Brain microvascular endothelial cell (primary cell): ENCODE measurements around the gene PTGDS.

ENCODE experiments used
- DNase-seq: peaks from one replicate; pipeline ENCODE4 v3.0.0-alpha.2; 2020
- H3K27ac ChIP-seq: fragments of 250-450 bp; sonication (Bioruptor Pico); 2 replicates; pipeline ENCODE4 v1.5.1; 2020; ENCODE audit warnings: mild to moderate bottlenecking, moderate library complexity
- H3K27me3 ChIP-seq: fragments of 250-450 bp; sonication (Bioruptor Pico); replicated peaks from 2 replicates; pipeline ENCODE4 v1.5.1; 2020; ENCODE audit warnings: mild to moderate bottlenecking
- H3K36me3 ChIP-seq: fragments of 250-450 bp; sonication (Bioruptor Pico); replicated peaks from 2 replicates; pipeline ENCODE4 v1.5.1; 2020; ENCODE audit warnings: mild to moderate bottlenecking
- H3K4me3 ChIP-seq: 2 replicates; pipeline ENCODE4 v1.5.1; 2011; ENCODE audit warnings: low read depth, mild to moderate bottlenecking, control low read depth, low read length, moderate library complexity
- CTCF ChIP-seq: IDR thresholded peaks from 2 replicates; pipeline ENCODE4 v1.5.1; 2011; ENCODE audit warnings: low read depth, mild to moderate bottlenecking, moderate library complexity, low read length, control low read depth, inconsistent platforms; ENCODE audit errors: missing control alignments
- in situ Hi-C: cut with HindIII; loops from 2 replicates; pipeline ENCODE4 v1.10.0; 2017; ENCODE audit warnings: low sequenced_read_pairs, low pct_ligation_motif_present

Gene PTGDS

GRCh38 chr9:136935651-136936050 is 41.7 kb upstream of the PTGDS start:
- no peaks in the 10 kb centered on the region for H3K27me3 ChIP-seq
- in situ Hi-C loops: loop anchor here (25.0 kb wide), 1 partner anchor 102 kb away; the partner anchor contains the start of genes ABCA2, FUT7 and NPDC1
- no peak for TF ChIP-seq CTCF
- H3K36me3 ChIP-seq: peaks cover 18% of the 10 kb centered on the region
- H3K27ac ChIP-seq: no peak overlapping the region
- no peak overlapping the region for H3K4me3 ChIP-seq
- no peak for DNase-seq

GRCh38 chr9:136936645-136937170 is 40.6 kb upstream of the PTGDS start:
- no peak for DNase-seq
- TF ChIP-seq CTCF: no peak
- H3K4me3 ChIP-seq: no peak overlapping the region
- in situ Hi-C loops: loop anchor here (25.0 kb wide), 1 partner anchor 101 kb away; the partner anchor contains the start of genes ABCA2, FUT7 and NPDC1
- H3K36me3 ChIP-seq: peaks cover 29% of the 10 kb centered on the region
- H3K27ac ChIP-seq: no peak overlapping the region
- no peaks in the 10 kb centered on the region for H3K27me3 ChIP-seq

GRCh38 chr9:136937186-136938001 is 39.9 kb upstream of the PTGDS start:
- in situ Hi-C loops: loop anchor here (25.0 kb wide), 1 partner anchor 100 kb away; the partner anchor contains the start of genes ABCA2, FUT7 and NPDC1
- Histone ChIP-seq H3K4me3 (no peak overlapping the region), H3K36me3 (peaks cover 36% of the 10 kb centered on the region), H3K27me3 (no peaks in the 10 kb centered on the region), H3K27ac (no peak overlapping the region)
- TF ChIP-seq CTCF: no peak
- no peak for DNase-seq

GRCh38 chr9:136939431-136939995 is 37.8 kb upstream of the PTGDS start:
- peaks cover 45% of the 10 kb centered on the region for H3K36me3 ChIP-seq

DNA sequence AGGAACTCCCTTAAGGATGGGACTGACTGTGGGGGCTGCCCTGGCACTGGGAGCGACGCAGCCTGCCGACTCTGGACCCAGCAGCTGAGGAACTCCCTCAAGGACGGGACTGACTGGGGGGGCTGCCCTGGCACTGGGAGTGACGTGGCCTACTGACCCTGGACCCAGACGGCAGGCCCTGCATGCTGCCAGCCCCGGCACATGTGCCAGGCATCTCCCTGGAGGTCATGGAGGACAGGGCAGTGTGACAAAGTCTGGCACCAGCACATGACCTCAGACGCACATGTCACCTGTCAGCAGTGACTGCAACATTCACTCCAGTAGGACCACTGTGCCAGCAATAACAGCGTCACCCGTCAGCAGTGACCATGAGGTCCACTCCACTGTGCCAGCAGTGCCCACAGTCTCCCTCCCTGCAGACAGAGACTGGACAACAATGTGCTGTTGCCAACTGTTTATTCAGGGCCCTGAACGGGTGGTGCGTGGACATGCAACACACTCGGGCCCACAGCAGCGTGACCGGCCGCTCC is 37.2 kb upstream of the PTGDS start:
- Histone ChIP-seq H3K27ac (no peak overlapping the region), H3K36me3 (peaks cover 45% of the 10 kb centered on the region), H3K27me3 (no peaks in the 10 kb centered on the region), H3K4me3 (no peak overlapping the region)
- DNase-seq: no peak
- in situ Hi-C loops: loop anchor here (25.0 kb wide), 1 partner anchor 97 kb away; the partner anchor contains the start of genes ABCA2, FUT7 and NPDC1
- TF ChIP-seq CTCF: no peak

More at GRCh38 chr9:136939431-136939995, 37.8 kb upstream of the PTGDS start:
- H3K4me3 ChIP-seq: no peak overlapping the region
- no peak for TF ChIP-seq CTCF
- DNase-seq: no peak
- H3K27me3 ChIP-seq: no peaks in the 10 kb centered on the region
- in situ Hi-C loops: loop anchor here (25.0 kb wide), 1 partner anchor 98 kb away; the partner anchor contains the start of genes ABCA2, FUT7 and NPDC1
- H3K27ac ChIP-seq: no peak overlapping the region
